ENCODE measurements around the gene MAZ.

DNA sequence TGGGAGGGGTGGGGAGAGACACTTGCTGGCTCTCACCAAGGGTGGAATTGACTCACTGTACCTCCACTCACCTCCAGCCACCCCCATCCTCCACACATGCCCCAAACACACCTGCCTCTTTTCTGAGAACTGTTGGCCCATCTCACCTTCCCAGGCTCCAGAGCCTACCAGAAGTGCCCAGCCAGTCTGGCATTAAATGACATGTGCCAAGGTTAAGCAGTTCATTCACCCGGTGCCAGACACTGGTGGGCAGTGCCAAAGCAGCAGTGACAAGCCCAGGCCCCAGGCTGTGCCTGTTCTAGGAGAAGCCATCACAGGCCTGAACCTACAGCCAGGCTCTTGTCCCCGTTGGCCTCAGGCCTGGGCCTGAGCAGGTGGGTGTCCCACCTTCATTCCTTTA lies 25.2 kb downstream of the MAZ start:
- no peak for TF ChIP-seq EZH2 (IDR thresholded peaks at IDR 0.05; ENCODE audit: borderline replicate concordance, insufficient read depth, low read length, poor library complexity, severe bottlenecking)
- TF ChIP-seq TAF1 (IDR thresholded peaks at IDR 0.05; ENCODE audit: low read depth): no peak
- no peak for TF ChIP-seq POLR2AphosphoS5 (IDR thresholded peaks at IDR 0.05)
- no peak for TF ChIP-seq EP300 (conservative IDR thresholded peaks at IDR 0.05; ENCODE audit: poor library complexity, severe bottlenecking)
- no peak for TF ChIP-seq CTCF (IDR thresholded peaks at IDR 0.05; ENCODE audit: poor library complexity, severe bottlenecking)
- TF ChIP-seq, protein P1, sequence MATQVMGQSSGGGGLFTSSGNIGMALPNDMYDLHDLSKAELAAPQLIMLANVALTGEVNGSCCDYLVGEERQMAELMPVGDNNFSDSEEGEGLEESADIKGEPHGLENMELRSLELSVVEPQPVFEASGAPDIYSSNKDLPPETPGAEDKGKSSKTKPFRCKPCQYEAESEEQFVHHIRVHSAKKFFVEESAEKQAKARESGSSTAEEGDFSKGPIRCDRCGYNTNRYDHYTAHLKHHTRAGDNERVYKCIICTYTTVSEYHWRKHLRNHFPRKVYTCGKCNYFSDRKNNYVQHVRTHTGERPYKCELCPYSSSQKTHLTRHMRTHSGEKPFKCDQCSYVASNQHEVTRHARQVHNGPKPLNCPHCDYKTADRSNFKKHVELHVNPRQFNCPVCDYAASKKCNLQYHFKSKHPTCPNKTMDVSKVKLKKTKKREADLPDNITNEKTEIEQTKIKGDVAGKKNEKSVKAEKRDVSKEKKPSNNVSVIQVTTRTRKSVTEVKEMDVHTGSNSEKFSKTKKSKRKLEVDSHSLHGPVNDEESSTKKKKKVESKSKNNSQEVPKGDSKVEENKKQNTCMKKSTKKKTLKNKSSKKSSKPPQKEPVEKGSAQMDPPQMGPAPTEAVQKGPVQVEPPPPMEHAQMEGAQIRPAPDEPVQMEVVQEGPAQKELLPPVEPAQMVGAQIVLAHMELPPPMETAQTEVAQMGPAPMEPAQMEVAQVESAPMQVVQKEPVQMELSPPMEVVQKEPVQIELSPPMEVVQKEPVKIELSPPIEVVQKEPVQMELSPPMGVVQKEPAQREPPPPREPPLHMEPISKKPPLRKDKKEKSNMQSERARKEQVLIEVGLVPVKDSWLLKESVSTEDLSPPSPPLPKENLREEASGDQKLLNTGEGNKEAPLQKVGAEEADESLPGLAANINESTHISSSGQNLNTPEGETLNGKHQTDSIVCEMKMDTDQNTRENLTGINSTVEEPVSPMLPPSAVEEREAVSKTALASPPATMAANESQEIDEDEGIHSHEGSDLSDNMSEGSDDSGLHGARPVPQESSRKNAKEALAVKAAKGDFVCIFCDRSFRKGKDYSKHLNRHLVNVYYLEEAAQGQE (IDR thresholded peaks at IDR 0.05; ENCODE audit: borderline replicate concordance): no peak
- TF ChIP-seq SMC3 (conservative IDR thresholded peaks at IDR 0.05; ENCODE audit: poor library complexity): no peak
- TF ChIP-seq RAD21 (conservative IDR thresholded peaks at IDR 0.05): no peak
